SK-N-SH treated with all-trans-retinoic acid at 6 μM for 48 hours (cell line): ENCODE measurements around the gene MRPL44.
A peak's percentile ranks its signal among the peaks of the same experiment; 100 is the strongest.

Experiments used
- ATAC-seq: fragments of 200-7000 bp; cut with Tn5 transposase; 3 replicates; pipeline ENCODE4 v1.9.1; 2020; ENCODE audit warnings: mild to moderate bottlenecking, moderate library complexity
- BACH2 ChIP-seq: fragments of 250-450 bp; sonication (Bioruptor Pico); IDR thresholded peaks from 2 replicates; pipeline ENCODE4 v1.9.0; 2021; ENCODE audit warnings: mild to moderate bottlenecking, borderline replicate concordance
- CREB5 ChIP-seq: fragments of 250-450 bp; sonication (Bioruptor Pico); IDR thresholded peaks from 2 replicates; pipeline ENCODE4 v1.5.1; 2020; ENCODE audit warnings: low read depth, mild to moderate bottlenecking, moderate library complexity
- ESRRG ChIP-seq: fragments of 250-450 bp; sonication (Bioruptor Pico); IDR thresholded peaks from 2 replicates; pipeline ENCODE4 v1.6.1; 2021; ENCODE audit warnings: mild to moderate bottlenecking
- OSR1 ChIP-seq: fragments of 250-450 bp; sonication (Bioruptor Pico); IDR thresholded peaks from 2 replicates; pipeline ENCODE4 v1.8.0; 2022; ENCODE audit warnings: moderate library complexity, mild to moderate bottlenecking, inconsistent platforms
- PATZ1 ChIP-seq: fragments of 250-450 bp; sonication (Bioruptor Pico); IDR thresholded peaks from 2 replicates; pipeline ENCODE4 v1.8.0; 2020; ENCODE audit warnings: mild to moderate bottlenecking, moderate library complexity, borderline replicate concordance
- RARB ChIP-seq: fragments of 250-450 bp; sonication (Bioruptor Pico); IDR thresholded peaks from 2 replicates; pipeline ENCODE4 v1.8.0; 2021; ENCODE audit warnings: mild to moderate bottlenecking, moderate library complexity
- SNAI2 ChIP-seq: fragments of 250-450 bp; sonication (Bioruptor Pico); IDR thresholded peaks from 2 replicates; pipeline ENCODE4 v1.5.0; 2020; ENCODE audit warnings: mild to moderate bottlenecking, moderate library complexity
- TCF4 ChIP-seq: fragments of 250-450 bp; sonication (Bioruptor Pico); IDR thresholded peaks from 2 replicates; pipeline ENCODE4 v1.8.0; 2021; ENCODE audit warnings: mild to moderate bottlenecking, moderate library complexity, borderline replicate concordance
- TOX ChIP-seq: fragments of 250-450 bp; sonication (Bioruptor Pico); IDR thresholded peaks from 2 replicates; pipeline ENCODE4 v1.8.0; 2021; ENCODE audit warnings: mild to moderate bottlenecking, moderate library complexity, borderline replicate concordance
- ZFP30 ChIP-seq: fragments of 450-650 bp; formaldehyde crosslinking; IDR thresholded peaks from 2 replicates; pipeline ENCODE4 v1.5.0; 2022; ENCODE audit warnings: mild to moderate bottlenecking, moderate library complexity
- TF ChIP-seq, protein P1 (sequence below): fragments of 250-450 bp; sonication (Bioruptor Pico); IDR thresholded peaks from 2 replicates; pipeline ENCODE4 v1.5.0; 2020; ENCODE audit warnings: mild to moderate bottlenecking, moderate library complexity
- TF ChIP-seq, protein P2 (sequence below): fragments of 250-450 bp; sonication (Bioruptor Pico); IDR thresholded peaks from 2 replicates; pipeline ENCODE4 v1.8.0; 2021; ENCODE audit warnings: low read depth, mild to moderate bottlenecking, moderate library complexity, borderline replicate concordance

The MRPL44 gene

GRCh38 chr2:224004105-224004695 is 46.9 kb downstream of the MRPL44 start:
- ATAC-seq, result no peak
- no peak for TF ChIP-seq OSR1 (CRISPR knock-in tag)
- no peak for TF ChIP-seq ESRRG (CRISPR knock-in tag)
- no peak for TF ChIP-seq ZFP30 (CRISPR knock-in tag)
- TF ChIP-seq, protein P1, sequence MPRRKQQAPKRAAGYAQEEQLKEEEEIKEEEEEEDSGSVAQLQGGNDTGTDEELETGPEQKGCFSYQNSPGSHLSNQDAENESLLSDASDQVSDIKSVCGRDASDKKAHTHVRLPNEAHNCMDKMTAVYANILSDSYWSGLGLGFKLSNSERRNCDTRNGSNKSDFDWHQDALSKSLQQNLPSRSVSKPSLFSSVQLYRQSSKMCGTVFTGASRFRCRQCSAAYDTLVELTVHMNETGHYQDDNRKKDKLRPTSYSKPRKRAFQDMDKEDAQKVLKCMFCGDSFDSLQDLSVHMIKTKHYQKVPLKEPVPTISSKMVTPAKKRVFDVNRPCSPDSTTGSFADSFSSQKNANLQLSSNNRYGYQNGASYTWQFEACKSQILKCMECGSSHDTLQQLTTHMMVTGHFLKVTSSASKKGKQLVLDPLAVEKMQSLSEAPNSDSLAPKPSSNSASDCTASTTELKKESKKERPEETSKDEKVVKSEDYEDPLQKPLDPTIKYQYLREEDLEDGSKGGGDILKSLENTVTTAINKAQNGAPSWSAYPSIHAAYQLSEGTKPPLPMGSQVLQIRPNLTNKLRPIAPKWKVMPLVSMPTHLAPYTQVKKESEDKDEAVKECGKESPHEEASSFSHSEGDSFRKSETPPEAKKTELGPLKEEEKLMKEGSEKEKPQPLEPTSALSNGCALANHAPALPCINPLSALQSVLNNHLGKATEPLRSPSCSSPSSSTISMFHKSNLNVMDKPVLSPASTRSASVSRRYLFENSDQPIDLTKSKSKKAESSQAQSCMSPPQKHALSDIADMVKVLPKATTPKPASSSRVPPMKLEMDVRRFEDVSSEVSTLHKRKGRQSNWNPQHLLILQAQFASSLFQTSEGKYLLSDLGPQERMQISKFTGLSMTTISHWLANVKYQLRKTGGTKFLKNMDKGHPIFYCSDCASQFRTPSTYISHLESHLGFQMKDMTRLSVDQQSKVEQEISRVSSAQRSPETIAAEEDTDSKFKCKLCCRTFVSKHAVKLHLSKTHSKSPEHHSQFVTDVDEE, result no peak
- TF ChIP-seq SNAI2 (CRISPR knock-in tag), result no peak
- TF ChIP-seq BACH2 (CRISPR knock-in tag), result no peak
- no peak for TF ChIP-seq CREB5 (CRISPR knock-in tag)
- no peak for TF ChIP-seq TOX (CRISPR knock-in tag)
- TF ChIP-seq PATZ1, result no peak
- TF ChIP-seq, protein P2, sequence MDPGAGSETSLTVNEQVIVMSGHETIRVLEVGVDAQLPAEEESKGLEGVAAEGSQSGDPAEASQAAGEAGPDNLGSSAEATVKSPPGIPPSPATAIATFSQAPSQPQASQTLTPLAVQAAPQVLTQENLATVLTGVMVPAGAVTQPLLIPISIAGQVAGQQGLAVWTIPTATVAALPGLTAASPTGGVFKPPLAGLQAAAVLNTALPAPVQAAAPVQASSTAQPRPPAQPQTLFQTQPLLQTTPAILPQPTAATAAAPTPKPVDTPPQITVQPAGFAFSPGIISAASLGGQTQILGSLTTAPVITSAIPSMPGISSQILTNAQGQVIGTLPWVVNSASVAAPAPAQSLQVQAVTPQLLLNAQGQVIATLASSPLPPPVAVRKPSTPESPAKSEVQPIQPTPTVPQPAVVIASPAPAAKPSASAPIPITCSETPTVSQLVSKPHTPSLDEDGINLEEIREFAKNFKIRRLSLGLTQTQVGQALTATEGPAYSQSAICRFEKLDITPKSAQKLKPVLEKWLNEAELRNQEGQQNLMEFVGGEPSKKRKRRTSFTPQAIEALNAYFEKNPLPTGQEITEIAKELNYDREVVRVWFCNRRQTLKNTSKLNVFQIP, result no peak
- no peak for TF ChIP-seq RARB (CRISPR knock-in tag)
- TF ChIP-seq, all 23 proteins: peak for 0

DNA sequence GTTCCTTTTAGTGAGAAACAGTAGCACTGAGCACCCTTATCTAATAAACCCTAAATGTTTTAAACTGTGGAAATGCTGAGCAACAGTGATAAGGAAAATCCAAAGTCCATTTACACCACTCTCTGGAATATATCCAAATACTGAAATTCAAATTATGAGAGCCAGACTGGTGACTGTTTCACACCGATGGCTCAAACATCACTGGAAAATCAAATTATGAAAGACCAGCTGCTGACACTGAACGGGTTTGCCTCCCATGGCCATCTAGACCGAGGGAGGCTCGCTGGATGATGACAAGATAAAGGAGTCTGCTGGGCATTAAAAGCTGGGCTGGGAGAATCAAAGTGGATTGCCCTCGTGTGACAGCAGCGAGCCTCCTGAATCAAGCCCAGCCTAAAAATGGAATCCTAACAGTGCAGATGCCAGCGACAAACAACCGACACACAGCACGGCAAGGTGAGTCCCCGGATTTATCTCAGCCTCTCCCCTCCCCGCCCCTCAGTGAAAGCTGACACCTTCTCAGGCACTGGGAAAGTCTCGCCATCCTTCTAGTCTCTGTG is 51.5 kb downstream of the MRPL44 start:
- ATAC-seq, result peak; percentile 69; the same call in 2 of the 3 replicates
- TF ChIP-seq CREB5 (CRISPR knock-in tag) (no peak), PATZ1 (no peak), TCF4 (CRISPR knock-in tag) (peak; percentile 95), BACH2 (CRISPR knock-in tag) (0 out of 2 replicates have a peak, but pooled peaks have one; percentile 40)
- TF ChIP-seq, protein P1, result peak; percentile 80
- TF ChIP-seq, all 23 proteins: peak for 3
